ENCODE measurements around the gene PHC2.

DNA sequence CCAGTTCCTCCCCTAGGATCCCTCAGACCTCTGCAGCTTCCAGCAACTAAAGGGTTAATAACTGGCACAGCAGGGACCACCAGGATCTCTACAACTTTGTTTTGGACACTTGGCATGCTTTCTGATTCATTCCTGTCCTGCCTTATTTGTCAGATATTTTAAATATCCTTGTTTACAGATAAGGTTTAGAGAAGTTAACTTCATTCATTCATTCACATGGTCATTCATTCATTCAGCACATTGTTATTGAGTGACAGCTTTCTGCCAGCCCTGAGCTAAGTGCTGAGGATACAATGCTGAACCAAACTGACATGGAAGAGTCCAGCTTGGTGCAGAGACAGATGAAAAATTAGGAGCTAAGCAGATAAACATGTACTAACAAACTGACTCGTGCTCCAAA, 8.8 kb upstream of the PHC2 start:
- TF ChIP-seq SMC3 (conservative IDR thresholded peaks at IDR 0.05; ENCODE audit: poor library complexity) (no peak), TAF1 (IDR thresholded peaks at IDR 0.05; ENCODE audit: low read depth) (no peak), EZH2 (IDR thresholded peaks at IDR 0.05; ENCODE audit: borderline replicate concordance, insufficient read depth, low read length, poor library complexity, severe bottlenecking) (no peak), POLR2AphosphoS5 (IDR thresholded peaks at IDR 0.05) (no peak), EP300 (conservative IDR thresholded peaks at IDR 0.05; ENCODE audit: poor library complexity, severe bottlenecking) (no peak), RAD21 (conservative IDR thresholded peaks at IDR 0.05) (no peak)
- TF ChIP-seq, protein P1, sequence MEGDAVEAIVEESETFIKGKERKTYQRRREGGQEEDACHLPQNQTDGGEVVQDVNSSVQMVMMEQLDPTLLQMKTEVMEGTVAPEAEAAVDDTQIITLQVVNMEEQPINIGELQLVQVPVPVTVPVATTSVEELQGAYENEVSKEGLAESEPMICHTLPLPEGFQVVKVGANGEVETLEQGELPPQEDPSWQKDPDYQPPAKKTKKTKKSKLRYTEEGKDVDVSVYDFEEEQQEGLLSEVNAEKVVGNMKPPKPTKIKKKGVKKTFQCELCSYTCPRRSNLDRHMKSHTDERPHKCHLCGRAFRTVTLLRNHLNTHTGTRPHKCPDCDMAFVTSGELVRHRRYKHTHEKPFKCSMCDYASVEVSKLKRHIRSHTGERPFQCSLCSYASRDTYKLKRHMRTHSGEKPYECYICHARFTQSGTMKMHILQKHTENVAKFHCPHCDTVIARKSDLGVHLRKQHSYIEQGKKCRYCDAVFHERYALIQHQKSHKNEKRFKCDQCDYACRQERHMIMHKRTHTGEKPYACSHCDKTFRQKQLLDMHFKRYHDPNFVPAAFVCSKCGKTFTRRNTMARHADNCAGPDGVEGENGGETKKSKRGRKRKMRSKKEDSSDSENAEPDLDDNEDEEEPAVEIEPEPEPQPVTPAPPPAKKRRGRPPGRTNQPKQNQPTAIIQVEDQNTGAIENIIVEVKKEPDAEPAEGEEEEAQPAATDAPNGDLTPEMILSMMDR (IDR thresholded peaks at IDR 0.05; ENCODE audit: poor library complexity, severe bottlenecking): no peak

All from neural cell (in vitro differentiated cells).